HepG2 (cell line): Measurements from ENCODE around the gene TENT4B. TPM values are rescaled to one million over a fixed set of nuclear protein-coding genes. Genes with fewer than 3 reads are reported as not detected.

Experiments used
- ATAC-seq: fragments of 200-7000 bp; cut with Tn5 transposase; 3 replicates; pipeline ENCODE4 v1.9.1; 2020; ENCODE audit warnings: mild to moderate bottlenecking, moderate library complexity
- BruUV-seq: library from RNA; stranded (reverse); fragments of 400-500 nt; replicated peaks from 2 replicates; lab custom pipeline; 2021; lab: Mats Ljungman, UMichigan
- CTCF ChIA-PET: fragments of 300-600 bp; formaldehyde crosslinking; extraction: SDS; loops from one replicate; lab custom pipeline; 2021; ENCODE audit warnings: low total read pairs, inconsistent platforms, low intra/inter-chr PET ratio; lab: Yijun Ruan, JAX
- POLR2A ChIA-PET: fragments of 350-600 bp; sonication (Branson Sonifier 250); formaldehyde crosslinking; loops from one replicate; lab custom pipeline; 2020; ENCODE audit warnings: antibody characterized with exemption, inconsistent platforms; lab: Yijun Ruan, JAX
- DNase-seq: peaks from one replicate; pipeline ENCODE4 v3.0.0-alpha.2; 2015; ENCODE audit warnings: low spot score
- FAIRE-seq: peaks from 3 replicates; lab custom pipeline; 2011; peaks lifted over from hg19 to GRCh38; lab: Jason Lieb, UNC
- H2AFZ ChIP-seq: one replicate; pipeline ENCODE4 v1.6.1; 2011; ENCODE audit warnings: low read length, inconsistent platforms
- H3K27ac ChIP-seq: fragments of 300-600 bp; 3 replicates; pipeline ENCODE4 v1.8.0; 2011; ENCODE audit warnings: mixed run types, mild to moderate bottlenecking, mixed read lengths, low read length, inconsistent platforms; ENCODE audit not compliant: insufficient read depth; ENCODE audit errors: extremely low read length
- H3K27me3 ChIP-seq, 2 experiments: fragments of 200-600 bp in 1 of 2; 2 replicates in 1 of 2; 3 replicates in 1 of 2; pipeline versions ENCODE4 v1.6.0 to v1.8.0; 2011; ENCODE audit warnings: low read length in 2 of 2, mild to moderate bottlenecking in 2 of 2, moderate library complexity in 2 of 2, inconsistent platforms in 1 of 2; ENCODE audit not compliant: insufficient read depth in 2 of 2, control insufficient read depth in 1 of 2
- H3K36me3 ChIP-seq, 2 experiments: fragments of 200-600 bp in 1 of 2; replicated peaks in 1 of 2; 2 replicates in 1 of 2; 3 replicates in 1 of 2; pipeline versions ENCODE4 v1.5.1 to v1.8.0; 2011; ENCODE audit warnings: low read length in 2 of 2, inconsistent platforms in 1 of 2; ENCODE audit not compliant: insufficient read depth in 2 of 2, control insufficient read depth in 1 of 2
- H3K4me1 ChIP-seq: 2 replicates; pipeline ENCODE4 v1.5.1; 2012; ENCODE audit warnings: low read length, inconsistent platforms; ENCODE audit not compliant: insufficient read depth
- H3K4me2 ChIP-seq: 2 replicates; pipeline ENCODE4 v1.6.0; 2011; ENCODE audit warnings: low read depth, low read length, inconsistent platforms
- H3K4me3 ChIP-seq, 3 experiments: fragments of 200-600 bp in 1 of 3; sonication (generic), shearing (Covaris generic) in 1 of 3; replicated peaks in 1 of 3; 2 replicates each; pipeline ENCODE4 v1.5.1; 2011 to 2016; ENCODE audit warnings: low read length in 3 of 3, inconsistent platforms in 2 of 3, low read depth in 2 of 3, mild to moderate bottlenecking in 2 of 3, control low read depth in 1 of 3, mixed read lengths in 1 of 3; ENCODE audit not compliant: insufficient read depth in 1 of 3
- H3K79me2 ChIP-seq: one replicate; pipeline ENCODE4 v1.6.1; 2011; ENCODE audit warnings: low read length, inconsistent platforms; ENCODE audit not compliant: insufficient read depth
- H3K9ac ChIP-seq: 2 replicates; pipeline ENCODE4 v1.6.0; 2011; ENCODE audit warnings: mild to moderate bottlenecking, low read depth, low read length, inconsistent platforms; ENCODE audit not compliant: insufficient read depth
- H3K9me3 ChIP-seq: 2 replicates; pipeline ENCODE4 v1.5.1; 2012; ENCODE audit warnings: mild to moderate bottlenecking, low read length
- H4K20me1 ChIP-seq: 2 replicates; pipeline ENCODE4 v1.6.0; 2011; ENCODE audit warnings: inconsistent platforms, mild to moderate bottlenecking, low read length, moderate library complexity; ENCODE audit not compliant: insufficient read depth
- ATF4 ChIP-seq, 2 experiments: fragments of 450-650 bp in 1 of 2; sonication (generic) in 1 of 2; formaldehyde crosslinking; IDR thresholded peaks; 2 replicates each; pipeline versions ENCODE4 v1.5.0 to v1.8.0; 2020 to 2022; ENCODE audit warnings: mild to moderate bottlenecking in 1 of 2, missing genetic modification reagents in 1 of 2
- CEBPG ChIP-seq: IDR thresholded peaks from 2 replicates; pipeline ENCODE4 v1.6.1; 2016
- FOXK2 ChIP-seq: fragments of 450-650 bp; IDR thresholded peaks from 2 replicates; pipeline ENCODE4 v1.6.1; 2016
- HOXA3 ChIP-seq: sonication (generic); formaldehyde crosslinking; IDR thresholded peaks from 2 replicates; pipeline ENCODE4 v1.5.0; 2020; ENCODE audit warnings: missing genetic modification reagents
- IRF9 ChIP-seq: sonication (generic); formaldehyde crosslinking; IDR thresholded peaks from 2 replicates; pipeline ENCODE4 v1.8.0; 2022; ENCODE audit warnings: missing genetic modification reagents, mild to moderate bottlenecking, borderline replicate concordance
- KDM1A ChIP-seq: IDR thresholded peaks from 2 replicates; pipeline ENCODE4 v1.6.1; 2016; ENCODE audit warnings: missing compliant biosample characterization
- LRRFIP1 ChIP-seq: sonication (generic); formaldehyde crosslinking; conservative IDR thresholded peaks from 2 replicates; pipeline ENCODE4 v1.4.0; 2020; ENCODE audit warnings: missing genetic modification reagents
- NFE2 ChIP-seq: sonication (generic); formaldehyde crosslinking; IDR thresholded peaks from 2 replicates; pipeline ENCODE4 v1.4.0; 2020; ENCODE audit warnings: missing genetic modification reagents
- PLRG1 ChIP-seq: fragments of 450-650 bp; conservative IDR thresholded peaks from 2 replicates; pipeline ENCODE4 v1.6.1; 2016
- PRMT3 ChIP-seq: sonication (generic); formaldehyde crosslinking; IDR thresholded peaks from 2 replicates; pipeline ENCODE4 v1.8.1; 2022; ENCODE audit warnings: low read depth, mild to moderate bottlenecking, moderate library complexity, missing genetic modification reagents, borderline replicate concordance
- SAP130 ChIP-seq: IDR thresholded peaks from 2 replicates; pipeline ENCODE4 v1.6.1; 2016; ENCODE audit warnings: low read depth
- TBX3 ChIP-seq: fragments of 450-650 bp; IDR thresholded peaks from 2 replicates; pipeline ENCODE4 v1.6.1; 2017; ENCODE audit warnings: antibody characterized with exemption, mild to moderate bottlenecking, inconsistent platforms, borderline replicate concordance
- TEAD3 ChIP-seq: optimal IDR thresholded peaks from 2 replicates; pipeline ENCODE3; 2016; ENCODE audit warnings: borderline replicate concordance
- ZBTB7A ChIP-seq: sonication (generic); formaldehyde crosslinking; IDR thresholded peaks from 2 replicates; pipeline ENCODE4 v1.8.0; 2022; ENCODE audit warnings: mild to moderate bottlenecking, missing genetic modification reagents
- ZNF777 ChIP-seq: sonication (generic); formaldehyde crosslinking; IDR thresholded peaks from 2 replicates; pipeline ENCODE4 v1.4.0; 2020; ENCODE audit warnings: missing genetic modification reagents
- ZNF800 ChIP-seq: sonication (generic); formaldehyde crosslinking; IDR thresholded peaks from 2 replicates; pipeline ENCODE4 v1.4.0; 2020; ENCODE audit warnings: missing genetic modification reagents
- ZNF816 ChIP-seq: sonication (generic); formaldehyde crosslinking; IDR thresholded peaks from 2 replicates; pipeline ENCODE4 v1.8.0; 2022; ENCODE audit warnings: missing genetic modification reagents, mild to moderate bottlenecking, borderline replicate concordance
- WGBS: methylation state at CpG from one replicate; pipeline ENCODE4 v1.1.6; 2017; ENCODE audit warnings: low lambda C conversion rate; 5-methylcytosine and 5-hydroxymethylcytosine counted together
- in situ Hi-C: cut with HindIII; loops from 2 replicates; pipeline ENCODE4 v1.10.0; 2017; ENCODE audit warnings: low pct_unique_long_range_greater_than_20kb; ENCODE audit not compliant: extremely low pct_ligation_motif_present
- intact Hi-C: fragments of 100-400 bp; cut with micrococcal nuclease; formaldehyde crosslinking; loops from one replicate; pipeline ENCODE4 v1.10.0; 2022; ENCODE audit not compliant: unreplicated experiment
- polyA plus RNA-seq, 8 experiments: library from polyadenylated mRNA; depleted of rRNA in 3 of 8; stranded (reverse) in 7 of 8; unstranded in 1 of 8; fragments of >200 nt; fragmentation: Illumina TruSeq in 4 of 8; extraction: Trizol in 4 of 8; gene quantifications; 2 replicates each; pipeline versions ENCODE4 v1.2.1 to v1.2.3, GENCODE V29; 2011 to 2016; ENCODE audit warnings: low read depth in 4 of 8, missing spikeins in 1 of 8, mixed read lengths in 1 of 8; ENCODE audit not compliant: insufficient read depth in 1 of 8
- total RNA-seq, 5 experiments: library from RNA; depleted of rRNA; stranded (reverse); fragments of >200 nt; fragmentation: Illumina TruSeq; extraction: Trizol; gene quantifications; 2 replicates each; pipeline ENCODE4 v1.2.3, GENCODE V29; 2016; ENCODE audit warnings: low read depth in 1 of 5

TENT4B gene
- total and polyA plus RNA-seq, 2 of the 13 experiments (the other 11 are each of a cell fraction or from before 2014, with no cell fraction given), result 15.0 to 32.8 TPM

- TF ChIP-seq TBX3, result no peak
- no peak for TF ChIP-seq NFE2 (CRISPR knock-in tag)
- TF ChIP-seq PLRG1, result no peak
Observed at GRCh38 chr16:50224286-50224685, 71.2 kb downstream of the TENT4B start (continued).

- peaks cover 30 to 66% of the 10 kb centered on the region in 2 experiments for H3K36me3 ChIP-seq
- FAIRE-seq, result no peak
- POLR2A ChIA-PET, result interaction anchor here (0.5 kb wide), 1 partner anchor 277 kb away, joined by 3 read pairs; no protein-coding TSS in a partner anchor
Observed at GRCh38 chr16:50227120-50227519, 74.0 kb downstream of the TENT4B start.

More at GRCh38 chr16:50227120-50227519, 74.0 kb downstream of the TENT4B start:
- no peak overlapping the region for H3K4me2 ChIP-seq
- BruUV-seq, result no TSS peak
- DNase-seq (no peak), ATAC-seq (no peak)
- no peak overlapping the region for H2AFZ ChIP-seq
- TF ChIP-seq IRF9 (CRISPR knock-in tag) (no peak), PLRG1 (no peak), HOXA3 (CRISPR knock-in tag) (no peak), SAP130 (CRISPR knock-in tag) (no peak), KDM1A (CRISPR knock-in tag) (no peak), ATF4 (CRISPR knock-in tag; IDR thresholded peaks at IDR 0.05) (no peak), ZNF777 (CRISPR knock-in tag) (no peak), ZNF800 (no peak), PRMT3 (CRISPR knock-in tag) (no peak), CEBPG (CRISPR knock-in tag) (no peak), TEAD3 (CRISPR knock-in tag) (no peak), ZBTB7A (CRISPR knock-in tag) (no peak), LRRFIP1 (no peak), FOXK2 (no peak), ZNF816 (CRISPR knock-in tag) (no peak)
- CTCF ChIA-PET, result no interaction called here
- 100% methylated on average over 3 of the region's 3 CpGs for WGBS
- no peaks in the 10 kb centered on the region for H3K27me3 ChIP-seq
- H3K9ac ChIP-seq, result no peak overlapping the region
- no peak overlapping the region for H3K4me3 ChIP-seq
- H4K20me1 ChIP-seq, result no peaks in the 10 kb centered on the region
- intact Hi-C loops, result no loop called here
- no peaks in the 10 kb centered on the region for H3K4me1 ChIP-seq
- H3K9me3 ChIP-seq, result no peaks in the 10 kb centered on the region
- in situ Hi-C loops, result no loop called here
- H3K27ac ChIP-seq, result no peak overlapping the region
- H3K79me2 ChIP-seq, result no peaks in the 10 kb centered on the region
